WTC11 (cell line): ENCODE measurements around the gene PGBD1. TPM values are rescaled to one million over a fixed set of nuclear protein-coding genes. Genes with fewer than 3 reads are reported as not detected.
A peak's percentile ranks its signal among the peaks of the same experiment; 100 is the strongest.

Experiments
- ATF6 ChIP-seq: sonication (generic); formaldehyde crosslinking; IDR thresholded peaks from 2 replicates; pipeline ENCODE4 v1.8.1; 2023; ENCODE audit warnings: mild to moderate bottlenecking, missing genetic modification reagents
- ELF4 ChIP-seq: sonication (generic); formaldehyde crosslinking; IDR thresholded peaks from 2 replicates; pipeline ENCODE4 v1.8.1; 2022; ENCODE audit warnings: low read depth, mild to moderate bottlenecking, moderate library complexity, missing genetic modification reagents
- MXD4 ChIP-seq: fragments of 250-450 bp; sonication (Bioruptor Pico); IDR thresholded peaks from 2 replicates; pipeline ENCODE4 v1.8.0; 2021; ENCODE audit warnings: mild to moderate bottlenecking, moderate library complexity, borderline replicate concordance
- MYBL2 ChIP-seq: sonication (generic); formaldehyde crosslinking; IDR thresholded peaks from 2 replicates; pipeline ENCODE4 v1.8.1; 2023; ENCODE audit warnings: mild to moderate bottlenecking, moderate library complexity, missing genetic modification reagents
- PRDM15 ChIP-seq: sonication (generic); formaldehyde crosslinking; IDR thresholded peaks from 2 replicates; pipeline ENCODE4 v1.8.0; 2022; ENCODE audit warnings: missing genetic modification reagents
- RELA ChIP-seq: sonication (generic); formaldehyde crosslinking; IDR thresholded peaks from 2 replicates; pipeline ENCODE4 v1.8.1; 2022; ENCODE audit warnings: missing genetic modification reagents, mild to moderate bottlenecking, borderline replicate concordance
- SP1 ChIP-seq: sonication (generic); formaldehyde crosslinking; conservative IDR thresholded peaks from 2 replicates; pipeline ENCODE4 v1.8.1; 2022; ENCODE audit warnings: missing genetic modification reagents
- ZNF121 ChIP-seq: sonication (generic); formaldehyde crosslinking; IDR thresholded peaks from 2 replicates; pipeline ENCODE4 v1.8.0; 2023; ENCODE audit warnings: missing genetic modification reagents
- ZNF138 ChIP-seq: sonication (generic); formaldehyde crosslinking; conservative IDR thresholded peaks from 2 replicates; pipeline ENCODE4 v1.8.1; 2022; ENCODE audit warnings: mild to moderate bottlenecking, moderate library complexity, missing genetic modification reagents
- ZNF219 ChIP-seq: sonication (generic); formaldehyde crosslinking; IDR thresholded peaks from 2 replicates; pipeline ENCODE4 v1.8.0; 2023; ENCODE audit warnings: missing genetic modification reagents, mild to moderate bottlenecking, borderline replicate concordance
- ZNF425 ChIP-seq: fragments of 250-450 bp; sonication (Bioruptor Pico); conservative IDR thresholded peaks from 2 replicates; pipeline ENCODE4 v1.9.0; 2021; ENCODE audit warnings: mild to moderate bottlenecking
- total RNA-seq: library from RNA; stranded (reverse); gene quantifications from 3 replicates; pipeline ENCODE4 v1.2.3, GENCODE V29; 2021
- TF ChIP-seq, protein P1 (sequence below): sonication (generic); formaldehyde crosslinking; IDR thresholded peaks from 2 replicates; pipeline ENCODE4 v1.8.1; 2023; ENCODE audit warnings: mild to moderate bottlenecking, missing genetic modification reagents
- TF ChIP-seq, protein P2 (sequence below): fragments of 250-450 bp; sonication (Bioruptor Pico); IDR thresholded peaks from 2 replicates; pipeline ENCODE4 v2.1.2; 2022; ENCODE audit warnings: mild to moderate bottlenecking, moderate library complexity
- TF ChIP-seq, protein P3 (sequence below): fragments of 250-450 bp; sonication (Bioruptor Pico); IDR thresholded peaks from 2 replicates; pipeline ENCODE4 v1.9.0; 2021; ENCODE audit warnings: mild to moderate bottlenecking, borderline replicate concordance
- TF ChIP-seq, protein P4 (sequence below): sonication (generic); formaldehyde crosslinking; IDR thresholded peaks from 2 replicates; pipeline ENCODE4 v1.8.0; 2022; ENCODE audit warnings: mild to moderate bottlenecking, missing genetic modification reagents
- TF ChIP-seq, protein P5 (sequence below): fragments of 250-450 bp; sonication (Bioruptor Pico); IDR thresholded peaks from 2 replicates; pipeline ENCODE4 v1.9.0; 2021; ENCODE audit warnings: mild to moderate bottlenecking

PGBD1 gene
- total RNA-seq, 1 experiment from 2014 or later, result 6.9 TPM

GRCh38 chr6:28335564-28336283, 54.4 kb downstream of the PGBD1 start, which contains the start of gene ZSCAN31 (continued):
- TF ChIP-seq ATF6 (CRISPR knock-in tag), result no peak
- no peak for TF ChIP-seq ZNF219 (CRISPR knock-in tag)
- 0 out of 2 replicates have a peak, but pooled peaks have one; percentile 56 for TF ChIP-seq MYBL2 (CRISPR knock-in tag)
- no peak for TF ChIP-seq ZNF425 (CRISPR knock-in tag)
- TF ChIP-seq MXD4 (CRISPR knock-in tag), result no peak
- TF ChIP-seq, protein P1, sequence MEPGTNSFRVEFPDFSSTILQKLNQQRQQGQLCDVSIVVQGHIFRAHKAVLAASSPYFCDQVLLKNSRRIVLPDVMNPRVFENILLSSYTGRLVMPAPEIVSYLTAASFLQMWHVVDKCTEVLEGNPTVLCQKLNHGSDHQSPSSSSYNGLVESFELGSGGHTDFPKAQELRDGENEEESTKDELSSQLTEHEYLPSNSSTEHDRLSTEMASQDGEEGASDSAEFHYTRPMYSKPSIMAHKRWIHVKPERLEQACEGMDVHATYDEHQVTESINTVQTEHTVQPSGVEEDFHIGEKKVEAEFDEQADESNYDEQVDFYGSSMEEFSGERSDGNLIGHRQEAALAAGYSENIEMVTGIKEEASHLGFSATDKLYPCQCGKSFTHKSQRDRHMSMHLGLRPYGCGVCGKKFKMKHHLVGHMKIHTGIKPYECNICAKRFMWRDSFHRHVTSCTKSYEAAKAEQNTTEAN (CRISPR knock-in tag), result 0 out of 2 replicates have a peak, but pooled peaks have one; percentile 68
- no peak for TF ChIP-seq PRDM15 (CRISPR knock-in tag)
- TF ChIP-seq, protein P2, sequence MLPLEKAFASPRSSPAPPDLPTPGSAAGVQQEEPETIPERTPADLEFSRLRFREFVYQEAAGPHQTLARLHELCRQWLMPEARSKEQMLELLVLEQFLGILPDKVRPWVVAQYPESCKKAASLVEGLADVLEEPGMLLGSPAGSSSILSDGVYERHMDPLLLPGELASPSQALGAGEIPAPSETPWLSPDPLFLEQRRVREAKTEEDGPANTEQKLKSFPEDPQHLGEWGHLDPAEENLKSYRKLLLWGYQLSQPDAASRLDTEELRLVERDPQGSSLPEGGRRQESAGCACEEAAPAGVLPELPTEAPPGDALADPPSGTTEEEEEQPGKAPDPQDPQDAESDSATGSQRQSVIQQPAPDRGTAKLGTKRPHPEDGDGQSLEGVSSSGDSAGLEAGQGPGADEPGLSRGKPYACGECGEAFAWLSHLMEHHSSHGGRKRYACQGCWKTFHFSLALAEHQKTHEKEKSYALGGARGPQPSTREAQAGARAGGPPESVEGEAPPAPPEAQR (CRISPR knock-in tag), result no peak
- TF ChIP-seq, protein P3, sequence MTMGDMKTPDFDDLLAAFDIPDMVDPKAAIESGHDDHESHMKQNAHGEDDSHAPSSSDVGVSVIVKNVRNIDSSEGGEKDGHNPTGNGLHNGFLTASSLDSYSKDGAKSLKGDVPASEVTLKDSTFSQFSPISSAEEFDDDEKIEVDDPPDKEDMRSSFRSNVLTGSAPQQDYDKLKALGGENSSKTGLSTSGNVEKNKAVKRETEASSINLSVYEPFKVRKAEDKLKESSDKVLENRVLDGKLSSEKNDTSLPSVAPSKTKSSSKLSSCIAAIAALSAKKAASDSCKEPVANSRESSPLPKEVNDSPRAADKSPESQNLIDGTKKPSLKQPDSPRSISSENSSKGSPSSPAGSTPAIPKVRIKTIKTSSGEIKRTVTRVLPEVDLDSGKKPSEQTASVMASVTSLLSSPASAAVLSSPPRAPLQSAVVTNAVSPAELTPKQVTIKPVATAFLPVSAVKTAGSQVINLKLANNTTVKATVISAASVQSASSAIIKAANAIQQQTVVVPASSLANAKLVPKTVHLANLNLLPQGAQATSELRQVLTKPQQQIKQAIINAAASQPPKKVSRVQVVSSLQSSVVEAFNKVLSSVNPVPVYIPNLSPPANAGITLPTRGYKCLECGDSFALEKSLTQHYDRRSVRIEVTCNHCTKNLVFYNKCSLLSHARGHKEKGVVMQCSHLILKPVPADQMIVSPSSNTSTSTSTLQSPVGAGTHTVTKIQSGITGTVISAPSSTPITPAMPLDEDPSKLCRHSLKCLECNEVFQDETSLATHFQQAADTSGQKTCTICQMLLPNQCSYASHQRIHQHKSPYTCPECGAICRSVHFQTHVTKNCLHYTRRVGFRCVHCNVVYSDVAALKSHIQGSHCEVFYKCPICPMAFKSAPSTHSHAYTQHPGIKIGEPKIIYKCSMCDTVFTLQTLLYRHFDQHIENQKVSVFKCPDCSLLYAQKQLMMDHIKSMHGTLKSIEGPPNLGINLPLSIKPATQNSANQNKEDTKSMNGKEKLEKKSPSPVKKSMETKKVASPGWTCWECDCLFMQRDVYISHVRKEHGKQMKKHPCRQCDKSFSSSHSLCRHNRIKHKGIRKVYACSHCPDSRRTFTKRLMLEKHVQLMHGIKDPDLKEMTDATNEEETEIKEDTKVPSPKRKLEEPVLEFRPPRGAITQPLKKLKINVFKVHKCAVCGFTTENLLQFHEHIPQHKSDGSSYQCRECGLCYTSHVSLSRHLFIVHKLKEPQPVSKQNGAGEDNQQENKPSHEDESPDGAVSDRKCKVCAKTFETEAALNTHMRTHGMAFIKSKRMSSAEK, result 0 out of 2 replicates have a peak, but pooled peaks have one; percentile 58
- no peak for TF ChIP-seq ZNF121 (CRISPR knock-in tag)
- TF ChIP-seq SP1 (CRISPR knock-in tag), result peak; percentile 75
- TF ChIP-seq ELF4 (CRISPR knock-in tag), result no peak
- no peak for TF ChIP-seq RELA (CRISPR knock-in tag)
- TF ChIP-seq, protein P4, sequence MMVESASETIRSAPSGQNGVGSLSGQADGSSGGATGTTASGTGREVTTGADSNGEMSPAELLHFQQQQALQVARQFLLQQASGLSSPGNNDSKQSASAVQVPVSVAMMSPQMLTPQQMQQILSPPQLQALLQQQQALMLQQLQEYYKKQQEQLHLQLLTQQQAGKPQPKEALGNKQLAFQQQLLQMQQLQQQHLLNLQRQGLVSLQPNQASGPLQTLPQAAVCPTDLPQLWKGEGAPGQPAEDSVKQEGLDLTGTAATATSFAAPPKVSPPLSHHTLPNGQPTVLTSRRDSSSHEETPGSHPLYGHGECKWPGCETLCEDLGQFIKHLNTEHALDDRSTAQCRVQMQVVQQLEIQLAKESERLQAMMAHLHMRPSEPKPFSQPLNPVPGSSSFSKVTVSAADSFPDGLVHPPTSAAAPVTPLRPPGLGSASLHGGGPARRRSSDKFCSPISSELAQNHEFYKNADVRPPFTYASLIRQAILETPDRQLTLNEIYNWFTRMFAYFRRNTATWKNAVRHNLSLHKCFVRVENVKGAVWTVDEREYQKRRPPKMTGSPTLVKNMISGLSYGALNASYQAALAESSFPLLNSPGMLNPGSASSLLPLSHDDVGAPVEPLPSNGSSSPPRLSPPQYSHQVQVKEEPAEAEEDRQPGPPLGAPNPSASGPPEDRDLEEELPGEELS (CRISPR knock-in tag), result no peak; the same call in 1 of the 2 replicates
- TF ChIP-seq, protein P5, sequence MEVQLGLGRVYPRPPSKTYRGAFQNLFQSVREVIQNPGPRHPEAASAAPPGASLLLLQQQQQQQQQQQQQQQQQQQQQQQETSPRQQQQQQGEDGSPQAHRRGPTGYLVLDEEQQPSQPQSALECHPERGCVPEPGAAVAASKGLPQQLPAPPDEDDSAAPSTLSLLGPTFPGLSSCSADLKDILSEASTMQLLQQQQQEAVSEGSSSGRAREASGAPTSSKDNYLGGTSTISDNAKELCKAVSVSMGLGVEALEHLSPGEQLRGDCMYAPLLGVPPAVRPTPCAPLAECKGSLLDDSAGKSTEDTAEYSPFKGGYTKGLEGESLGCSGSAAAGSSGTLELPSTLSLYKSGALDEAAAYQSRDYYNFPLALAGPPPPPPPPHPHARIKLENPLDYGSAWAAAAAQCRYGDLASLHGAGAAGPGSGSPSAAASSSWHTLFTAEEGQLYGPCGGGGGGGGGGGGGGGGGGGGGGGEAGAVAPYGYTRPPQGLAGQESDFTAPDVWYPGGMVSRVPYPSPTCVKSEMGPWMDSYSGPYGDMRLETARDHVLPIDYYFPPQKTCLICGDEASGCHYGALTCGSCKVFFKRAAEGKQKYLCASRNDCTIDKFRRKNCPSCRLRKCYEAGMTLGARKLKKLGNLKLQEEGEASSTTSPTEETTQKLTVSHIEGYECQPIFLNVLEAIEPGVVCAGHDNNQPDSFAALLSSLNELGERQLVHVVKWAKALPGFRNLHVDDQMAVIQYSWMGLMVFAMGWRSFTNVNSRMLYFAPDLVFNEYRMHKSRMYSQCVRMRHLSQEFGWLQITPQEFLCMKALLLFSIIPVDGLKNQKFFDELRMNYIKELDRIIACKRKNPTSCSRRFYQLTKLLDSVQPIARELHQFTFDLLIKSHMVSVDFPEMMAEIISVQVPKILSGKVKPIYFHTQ (CRISPR knock-in tag), result peak; percentile 84; the same call in 1 of the 2 replicates
- no peak for TF ChIP-seq ZNF138 (CRISPR knock-in tag)
